ENCODE data around the gene ALDH2.

The ALDH2 gene

GRCh38 chr12:111838353-111838752 lies 71.6 kb downstream of the ALDH2 start:
- H3K4me3 ChIP-seq (ENCODE audit: low read depth, low read length): no peak overlapping the region
- H3K9me3 ChIP-seq (ENCODE audit: control insufficient read depth, low read length): no peaks in the 10 kb centered on the region
- no peak overlapping the region for H3K27ac ChIP-seq
- H3K27me3 ChIP-seq (ENCODE audit: control insufficient read depth, insufficient read depth, low read length): no peaks in the 10 kb centered on the region
- H3K4me2 ChIP-seq (ENCODE audit: low read length): no peak overlapping the region
- H2AFZ ChIP-seq: no peak overlapping the region
- H3K4me1 ChIP-seq: peaks cover 7% of the 10 kb centered on the region
- TF ChIP-seq CTCF (IDR thresholded peaks at IDR 0.05): no peak
- no peaks in the 10 kb centered on the region for H3K36me3 ChIP-seq (ENCODE audit: control insufficient read depth, insufficient read depth, low read length)
- H3K79me2 ChIP-seq: peaks cover 7% of the 10 kb centered on the region
- no peak overlapping the region for H3K9ac ChIP-seq

DNA sequence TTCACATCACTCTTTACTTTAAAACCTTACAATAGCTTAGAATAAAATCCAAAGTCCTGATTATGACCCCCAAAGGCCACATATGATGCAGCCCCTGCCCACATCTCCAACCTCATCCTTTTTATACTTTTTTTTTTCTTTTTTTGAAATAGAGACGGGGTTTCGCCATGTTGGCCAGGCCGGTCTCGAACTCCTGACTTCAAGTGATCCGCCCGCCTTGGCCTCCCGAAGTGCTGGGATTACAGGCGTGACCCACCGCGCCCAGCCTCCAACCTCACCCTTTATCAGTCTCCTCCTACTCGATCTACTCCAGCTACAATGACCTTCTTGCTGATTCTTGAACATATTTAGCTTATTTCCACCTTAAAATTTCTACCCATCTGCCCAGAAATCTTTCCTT lies 74.1 kb downstream of the ALDH2 start:
- peaks cover 27% of the 10 kb centered on the region for H3K79me2 ChIP-seq
- no peak for TF ChIP-seq CTCF (IDR thresholded peaks at IDR 0.05)
- H3K4me2 ChIP-seq (ENCODE audit: low read length): peak overlapping the region; percentile 70
- H3K36me3 ChIP-seq (ENCODE audit: control insufficient read depth, insufficient read depth, low read length): no peaks in the 10 kb centered on the region
- H3K9me3 ChIP-seq (ENCODE audit: control insufficient read depth, low read length): no peaks in the 10 kb centered on the region
- no peaks in the 10 kb centered on the region for H3K27me3 ChIP-seq (ENCODE audit: control insufficient read depth, insufficient read depth, low read length)
- H2AFZ ChIP-seq: peak overlapping the region; percentile 89
- H3K4me1 ChIP-seq: peaks cover 11% of the 10 kb centered on the region
- peak overlapping the region; percentile 83 for H3K4me3 ChIP-seq (ENCODE audit: low read depth, low read length)
- H3K9ac ChIP-seq: no peak overlapping the region
- H3K27ac ChIP-seq: peak overlapping the region; percentile 93

GRCh38 chr12:111841236-111841749 lies 74.6 kb downstream of the ALDH2 start:
- Histone ChIP-seq H3K4me2 (ENCODE audit: low read length) (peak overlapping the region; percentile 70), H3K4me3 (ENCODE audit: low read depth, low read length) (peak overlapping the region; percentile 83), H3K27ac (peak overlapping the region; percentile 93), H3K9ac (no peak overlapping the region), H3K27me3 (ENCODE audit: control insufficient read depth, insufficient read depth, low read length) (no peaks in the 10 kb centered on the region), H3K4me1 (peaks cover 11% of the 10 kb centered on the region), H3K36me3 (ENCODE audit: control insufficient read depth, insufficient read depth, low read length) (no peaks in the 10 kb centered on the region), H3K9me3 (ENCODE audit: control insufficient read depth, low read length) (no peaks in the 10 kb centered on the region), H2AFZ (peak overlapping the region; percentile 89), H3K79me2 (peaks cover 27% of the 10 kb centered on the region)
- no peak for TF ChIP-seq CTCF (IDR thresholded peaks at IDR 0.05)

GRCh38 chr12:111841750-111842555 lies 75.2 kb downstream of the ALDH2 start, which contains the start of gene MAPKAPK5:
MAPKAPK5 (plus strand) TSS chr12:111842228; CDS start chr12:111842734, 506 bp downstream.
- Histone ChIP-seq H3K4me2 (ENCODE audit: low read length) (peak within 1 kb of the TSS; percentile 70), H3K27ac (peak within 1 kb of the TSS; percentile 93), H2AFZ (peak within 1 kb of the TSS; percentile 89), H3K79me2 (peaks cover 31% of the 10 kb centered on the region), H3K9me3 (ENCODE audit: control insufficient read depth, low read length) (no peaks in the 10 kb centered on the region), H3K9ac (peak within 1 kb of the TSS; percentile 39), H3K4me3 (ENCODE audit: low read depth, low read length) (peak within 1 kb of the TSS; percentile 83), H3K4me1 (peaks cover 11% of the 10 kb centered on the region), H3K36me3 (ENCODE audit: control insufficient read depth, insufficient read depth, low read length) (no peaks in the 10 kb centered on the region), H3K27me3 (ENCODE audit: control insufficient read depth, insufficient read depth, low read length) (no peaks in the 10 kb centered on the region)
- no peak for TF ChIP-seq CTCF (IDR thresholded peaks at IDR 0.05)
